Neural progenitor cell (in vitro differentiated cells): ENCODE data around the gene MBD2.

Experiments used
- EZH2 ChIP-seq: fragments of 200-600 bp; sonication (generic); IDR thresholded peaks from 2 replicates; pipeline ENCODE4 v1.6.1; 2017; ENCODE audit warnings: antibody characterized with exemption, mild to moderate bottlenecking, moderate library complexity
- TF ChIP-seq, protein P1 (sequence below): fragments of 200-600 bp; sonication (generic); IDR thresholded peaks from 2 replicates; pipeline ENCODE4 v1.5.1; 2017; ENCODE audit warnings: antibody characterized with exemption, mild to moderate bottlenecking

- no peak for TF ChIP-seq EZH2
- TF ChIP-seq, protein P1, sequence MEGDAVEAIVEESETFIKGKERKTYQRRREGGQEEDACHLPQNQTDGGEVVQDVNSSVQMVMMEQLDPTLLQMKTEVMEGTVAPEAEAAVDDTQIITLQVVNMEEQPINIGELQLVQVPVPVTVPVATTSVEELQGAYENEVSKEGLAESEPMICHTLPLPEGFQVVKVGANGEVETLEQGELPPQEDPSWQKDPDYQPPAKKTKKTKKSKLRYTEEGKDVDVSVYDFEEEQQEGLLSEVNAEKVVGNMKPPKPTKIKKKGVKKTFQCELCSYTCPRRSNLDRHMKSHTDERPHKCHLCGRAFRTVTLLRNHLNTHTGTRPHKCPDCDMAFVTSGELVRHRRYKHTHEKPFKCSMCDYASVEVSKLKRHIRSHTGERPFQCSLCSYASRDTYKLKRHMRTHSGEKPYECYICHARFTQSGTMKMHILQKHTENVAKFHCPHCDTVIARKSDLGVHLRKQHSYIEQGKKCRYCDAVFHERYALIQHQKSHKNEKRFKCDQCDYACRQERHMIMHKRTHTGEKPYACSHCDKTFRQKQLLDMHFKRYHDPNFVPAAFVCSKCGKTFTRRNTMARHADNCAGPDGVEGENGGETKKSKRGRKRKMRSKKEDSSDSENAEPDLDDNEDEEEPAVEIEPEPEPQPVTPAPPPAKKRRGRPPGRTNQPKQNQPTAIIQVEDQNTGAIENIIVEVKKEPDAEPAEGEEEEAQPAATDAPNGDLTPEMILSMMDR: no peak
Measured at GRCh38 chr18:54192900-54193299, 31.6 kb downstream of the MBD2 start.
